HL-60 (cell line): ENCODE measurements around the gene SETD1B.
A peak's percentile ranks its signal among the peaks of the same experiment; 100 is the strongest.

Experiments used
- DNase-seq, 2 experiments: peaks; one replicate each; pipeline ENCODE4 v3.0.0-alpha.2; 2010 to 2020; ENCODE audit warnings: low read depth in 1 of 2, low spot score in 1 of 2
- H3K27ac ChIP-seq: fragments of 250-450 bp; sonication (Bioruptor Pico); replicated peaks from 2 replicates; pipeline ENCODE4 v1.5.1; 2020; ENCODE audit warnings: mild to moderate bottlenecking, moderate library complexity
- H3K27me3 ChIP-seq: fragments of 250-450 bp; sonication (Bioruptor Pico); 2 replicates; pipeline ENCODE4 v1.5.1; 2021; ENCODE audit warnings: mild to moderate bottlenecking, moderate library complexity; ENCODE audit not compliant: insufficient read depth, poor library complexity, severe bottlenecking
- H3K4me3 ChIP-seq: replicated peaks from 2 replicates; pipeline ENCODE4 v1.5.1; 2011; ENCODE audit warnings: mild to moderate bottlenecking, control low read depth, low read length; ENCODE audit not compliant: insufficient read depth
- GABPA ChIP-seq: IDR thresholded peaks from 2 replicates; pipeline ENCODE4 v1.6.1; 2012; ENCODE audit warnings: low read depth
- POLR2AphosphoS5 ChIP-seq: IDR thresholded peaks from 2 replicates; pipeline ENCODE4 v1.6.1; 2012; ENCODE audit warnings: low read depth
- SPI1 ChIP-seq: IDR thresholded peaks from 2 replicates; pipeline ENCODE4 v1.6.1; 2012; ENCODE audit warnings: low read depth, mild to moderate bottlenecking, borderline replicate concordance
- TF ChIP-seq, protein P1 (sequence below): IDR thresholded peaks from 2 replicates; pipeline ENCODE4 v1.6.1; 2012; ENCODE audit warnings: low read depth; ENCODE audit not compliant: insufficient replicate concordance
- TF ChIP-seq, protein P2 (sequence below): IDR thresholded peaks from one replicate; pipeline ENCODE4 v1.5.1; 2011; ENCODE audit warnings: low read length, control low read depth, inconsistent platforms; ENCODE audit not compliant: insufficient read depth

SETD1B gene

DNA sequence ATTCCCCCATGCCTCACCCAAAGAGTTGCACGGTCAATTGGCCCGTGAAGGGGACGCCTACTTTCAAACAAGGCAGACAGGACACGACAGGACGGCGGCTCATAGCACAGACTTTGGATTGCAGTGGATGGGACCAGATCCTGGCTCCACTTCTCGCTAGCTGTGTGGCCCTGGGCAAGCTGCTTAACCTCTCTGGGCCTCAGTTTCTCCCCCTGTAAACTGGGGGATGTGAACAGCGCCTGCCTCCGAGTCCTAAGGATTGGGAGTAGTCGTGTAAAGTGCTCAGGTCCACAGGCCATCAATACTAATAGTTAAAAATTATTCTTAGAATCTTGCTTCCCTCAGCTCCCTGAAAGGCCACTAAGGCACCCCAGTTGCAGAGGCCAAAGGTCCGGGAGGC is 23.4 kb upstream of the SETD1B start:
- no peak overlapping the region for H3K27ac ChIP-seq
- no peak for DNase-seq
- H3K27me3 ChIP-seq = no peaks in the 10 kb centered on the region
- no peak for TF ChIP-seq POLR2AphosphoS5
- TF ChIP-seq, protein P1, sequence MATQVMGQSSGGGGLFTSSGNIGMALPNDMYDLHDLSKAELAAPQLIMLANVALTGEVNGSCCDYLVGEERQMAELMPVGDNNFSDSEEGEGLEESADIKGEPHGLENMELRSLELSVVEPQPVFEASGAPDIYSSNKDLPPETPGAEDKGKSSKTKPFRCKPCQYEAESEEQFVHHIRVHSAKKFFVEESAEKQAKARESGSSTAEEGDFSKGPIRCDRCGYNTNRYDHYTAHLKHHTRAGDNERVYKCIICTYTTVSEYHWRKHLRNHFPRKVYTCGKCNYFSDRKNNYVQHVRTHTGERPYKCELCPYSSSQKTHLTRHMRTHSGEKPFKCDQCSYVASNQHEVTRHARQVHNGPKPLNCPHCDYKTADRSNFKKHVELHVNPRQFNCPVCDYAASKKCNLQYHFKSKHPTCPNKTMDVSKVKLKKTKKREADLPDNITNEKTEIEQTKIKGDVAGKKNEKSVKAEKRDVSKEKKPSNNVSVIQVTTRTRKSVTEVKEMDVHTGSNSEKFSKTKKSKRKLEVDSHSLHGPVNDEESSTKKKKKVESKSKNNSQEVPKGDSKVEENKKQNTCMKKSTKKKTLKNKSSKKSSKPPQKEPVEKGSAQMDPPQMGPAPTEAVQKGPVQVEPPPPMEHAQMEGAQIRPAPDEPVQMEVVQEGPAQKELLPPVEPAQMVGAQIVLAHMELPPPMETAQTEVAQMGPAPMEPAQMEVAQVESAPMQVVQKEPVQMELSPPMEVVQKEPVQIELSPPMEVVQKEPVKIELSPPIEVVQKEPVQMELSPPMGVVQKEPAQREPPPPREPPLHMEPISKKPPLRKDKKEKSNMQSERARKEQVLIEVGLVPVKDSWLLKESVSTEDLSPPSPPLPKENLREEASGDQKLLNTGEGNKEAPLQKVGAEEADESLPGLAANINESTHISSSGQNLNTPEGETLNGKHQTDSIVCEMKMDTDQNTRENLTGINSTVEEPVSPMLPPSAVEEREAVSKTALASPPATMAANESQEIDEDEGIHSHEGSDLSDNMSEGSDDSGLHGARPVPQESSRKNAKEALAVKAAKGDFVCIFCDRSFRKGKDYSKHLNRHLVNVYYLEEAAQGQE = no peak
- no peak for TF ChIP-seq SPI1
- TF ChIP-seq GABPA = no peak
- TF ChIP-seq, protein P2, sequence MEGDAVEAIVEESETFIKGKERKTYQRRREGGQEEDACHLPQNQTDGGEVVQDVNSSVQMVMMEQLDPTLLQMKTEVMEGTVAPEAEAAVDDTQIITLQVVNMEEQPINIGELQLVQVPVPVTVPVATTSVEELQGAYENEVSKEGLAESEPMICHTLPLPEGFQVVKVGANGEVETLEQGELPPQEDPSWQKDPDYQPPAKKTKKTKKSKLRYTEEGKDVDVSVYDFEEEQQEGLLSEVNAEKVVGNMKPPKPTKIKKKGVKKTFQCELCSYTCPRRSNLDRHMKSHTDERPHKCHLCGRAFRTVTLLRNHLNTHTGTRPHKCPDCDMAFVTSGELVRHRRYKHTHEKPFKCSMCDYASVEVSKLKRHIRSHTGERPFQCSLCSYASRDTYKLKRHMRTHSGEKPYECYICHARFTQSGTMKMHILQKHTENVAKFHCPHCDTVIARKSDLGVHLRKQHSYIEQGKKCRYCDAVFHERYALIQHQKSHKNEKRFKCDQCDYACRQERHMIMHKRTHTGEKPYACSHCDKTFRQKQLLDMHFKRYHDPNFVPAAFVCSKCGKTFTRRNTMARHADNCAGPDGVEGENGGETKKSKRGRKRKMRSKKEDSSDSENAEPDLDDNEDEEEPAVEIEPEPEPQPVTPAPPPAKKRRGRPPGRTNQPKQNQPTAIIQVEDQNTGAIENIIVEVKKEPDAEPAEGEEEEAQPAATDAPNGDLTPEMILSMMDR = no peak
- no peak overlapping the region for H3K4me3 ChIP-seq

DNA sequence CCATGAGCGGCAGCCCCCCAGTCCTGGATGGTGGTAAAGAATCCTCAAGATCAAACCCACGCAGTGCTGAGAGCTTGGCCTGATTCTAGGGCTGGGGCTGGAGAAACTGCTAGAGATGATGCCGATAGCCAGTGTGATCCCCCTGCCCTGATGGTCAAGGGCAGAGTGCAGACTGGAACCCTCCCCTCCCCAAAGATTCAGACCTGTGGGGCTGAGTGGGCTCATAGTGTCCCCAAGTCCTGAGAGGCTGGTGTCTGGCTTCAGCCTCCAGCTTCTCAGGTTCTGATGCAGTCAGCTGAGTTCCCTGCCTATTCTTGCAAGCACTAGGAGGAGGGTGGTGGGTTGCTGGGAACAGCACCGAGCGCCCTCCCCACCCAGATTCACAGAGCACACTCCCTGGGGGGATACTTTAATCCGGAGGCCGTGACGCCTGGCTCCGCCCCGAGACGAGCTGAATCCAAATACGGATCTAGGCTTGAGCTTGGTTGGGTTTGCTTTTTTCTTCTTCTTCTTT is 22.3 kb upstream of the SETD1B start:
- Histone ChIP-seq H3K27ac (no peak overlapping the region), H3K27me3 (no peaks in the 10 kb centered on the region), H3K4me3 (no peak overlapping the region)
- TF ChIP-seq, protein P1 = no peak
- TF ChIP-seq POLR2AphosphoS5 (no peak), SPI1 (no peak), GABPA (no peak)
- TF ChIP-seq, protein P2 = no peak
- no peak for DNase-seq

DNA sequence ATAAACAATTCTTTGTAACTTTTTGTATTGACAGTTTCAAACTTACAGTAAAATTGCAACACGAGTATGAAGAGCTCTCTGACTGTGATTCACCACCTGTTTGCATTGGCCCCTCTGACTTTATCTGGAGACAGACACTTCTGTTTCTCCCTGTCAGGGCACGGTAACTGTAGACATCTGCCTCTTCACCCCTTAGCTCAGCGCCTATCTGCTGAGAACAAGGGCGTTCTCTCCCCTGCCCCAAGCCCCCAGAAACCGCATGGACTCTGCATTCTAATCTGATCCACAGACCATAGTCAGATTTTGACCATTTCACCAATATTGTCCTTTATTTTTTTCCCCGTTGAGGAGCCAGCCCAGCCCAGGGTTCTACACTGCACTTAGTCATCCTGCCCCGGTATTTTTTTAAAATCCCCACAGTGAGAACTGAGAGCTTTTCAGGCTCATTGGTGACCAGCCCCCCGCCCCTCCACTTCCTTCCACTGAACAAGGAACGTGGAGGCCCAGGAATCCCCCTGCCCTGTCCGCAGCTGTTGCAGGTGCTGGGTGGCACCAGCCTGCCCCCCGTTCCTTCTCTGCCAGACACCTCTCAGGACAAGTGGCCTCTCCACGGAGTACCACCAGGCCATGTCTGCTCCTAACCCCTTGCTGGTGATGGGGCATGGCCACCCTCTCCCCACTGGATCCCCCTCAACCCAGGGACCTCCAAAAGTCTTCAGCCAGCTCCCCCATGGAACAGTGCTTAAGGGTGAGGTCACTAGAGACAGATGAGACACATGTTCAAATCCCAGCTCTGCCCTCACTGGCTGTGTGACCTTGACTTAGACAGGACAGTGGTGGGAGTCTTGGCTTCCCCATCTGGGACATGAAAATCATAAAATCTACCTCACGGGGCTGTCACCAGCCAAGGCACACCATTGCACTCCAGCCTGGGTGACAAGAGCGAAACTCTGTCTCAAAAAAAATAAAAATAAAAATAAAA is 21.5 kb upstream of the SETD1B start:
- Histone ChIP-seq H3K27me3 (no peaks in the 10 kb centered on the region), H3K4me3 (no peak overlapping the region), H3K27ac (no peak overlapping the region)
- TF ChIP-seq POLR2AphosphoS5 (no peak), SPI1 (no peak), GABPA (no peak)
- TF ChIP-seq, protein P1 = no peak
- TF ChIP-seq, protein P2 = no peak
- DNase-seq = peak in 1 of 2 experiments; percentile 34
